Ishikawa (cell line): ENCODE data around the gene MAT2B.

Experiments
- CEBPB ChIP-seq: IDR thresholded peaks from 2 replicates; pipeline ENCODE4 v1.6.1; 2012
- TAF1 ChIP-seq: IDR thresholded peaks from 2 replicates; pipeline ENCODE4 v1.6.1; 2012; ENCODE audit warnings: low read depth, mild to moderate bottlenecking

GRCh38 chr5:163489055-163489744, 16.2 kb upstream of the MAT2B start:
- TF ChIP-seq TAF1 (no peak), CEBPB (no peak)
